ENCODE data around the gene MON1A.
A peak's percentile ranks its signal among the peaks of the same experiment; 100 is the strongest.

MON1A gene

DNA sequence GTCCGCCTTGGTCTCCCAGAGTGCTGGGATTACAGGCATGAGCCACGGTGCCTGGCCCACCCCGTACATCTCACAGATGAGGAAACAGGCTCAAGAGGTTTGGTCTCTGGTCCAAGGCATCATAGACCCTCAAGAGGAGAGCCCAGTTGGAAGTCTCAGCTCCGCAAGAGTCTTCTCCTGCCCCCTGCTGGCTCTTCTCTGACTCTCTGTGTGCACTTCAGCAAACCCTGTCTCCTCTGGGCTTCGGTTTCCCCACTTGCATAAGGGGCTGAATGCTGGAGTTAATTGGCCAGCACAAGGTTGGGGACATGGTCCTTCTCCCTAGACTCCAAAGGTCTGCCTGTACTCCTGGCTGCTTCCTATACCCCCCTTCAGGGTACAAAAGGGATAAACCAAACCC is 29.8 kb downstream of the MON1A start:
- intact Hi-C loops (cut with DNase I), result loop anchor here (5.0 to 10.0 kb wide), 2 partner anchors 58 to 195 kb away; no protein-coding TSS in a partner anchor
- DNase-seq, result peak in 1 of 10 donors; percentile 19

DNA sequence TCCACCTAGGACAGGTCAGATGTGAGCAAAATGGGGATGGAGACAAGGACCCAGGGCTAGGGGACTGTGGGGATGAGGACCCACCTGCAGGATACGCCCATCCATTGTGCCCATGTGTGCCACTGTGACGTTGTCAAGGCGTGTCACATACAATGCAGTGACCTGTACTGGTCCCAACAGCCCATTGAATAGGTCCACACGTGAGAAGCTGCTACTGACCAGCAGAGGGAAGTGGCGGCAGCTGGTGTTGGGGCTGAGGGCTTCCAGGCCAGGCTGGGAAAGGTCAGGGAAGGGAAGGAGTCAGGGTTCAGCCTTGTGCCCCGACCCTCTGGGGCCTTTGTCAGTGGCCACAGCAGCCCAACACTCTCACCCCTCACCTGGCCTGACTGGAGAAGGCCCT is 30.6 kb downstream of the MON1A start:
- intact Hi-C loops (cut with DNase I), result no loop called here
- DNase-seq, result no peak

DNA sequence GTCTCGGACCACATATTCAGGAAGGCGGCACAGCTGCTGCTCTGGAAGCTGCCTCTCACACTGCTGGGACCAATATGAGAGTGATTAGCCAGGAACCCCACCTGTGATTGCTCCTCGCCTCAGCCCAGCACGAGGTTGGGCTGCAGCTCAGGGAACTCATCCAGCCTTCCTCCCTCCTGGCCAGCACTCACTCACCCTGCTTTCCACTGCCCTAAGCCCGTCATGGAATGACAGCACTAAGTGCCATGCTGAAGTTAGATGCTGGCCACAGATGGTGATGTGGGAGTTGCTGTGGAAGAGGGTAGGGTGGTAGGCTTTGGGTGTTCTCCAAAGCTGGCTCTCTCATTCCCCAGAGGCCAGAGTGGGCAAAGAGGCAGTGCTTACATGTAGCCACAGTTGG is 33.3 kb downstream of the MON1A start:
- DNase-seq, result peak in 6 of 10 donors; percentile 24 to 90 (median 56)
- intact Hi-C loops (cut with DNase I), result no loop called here

DNA sequence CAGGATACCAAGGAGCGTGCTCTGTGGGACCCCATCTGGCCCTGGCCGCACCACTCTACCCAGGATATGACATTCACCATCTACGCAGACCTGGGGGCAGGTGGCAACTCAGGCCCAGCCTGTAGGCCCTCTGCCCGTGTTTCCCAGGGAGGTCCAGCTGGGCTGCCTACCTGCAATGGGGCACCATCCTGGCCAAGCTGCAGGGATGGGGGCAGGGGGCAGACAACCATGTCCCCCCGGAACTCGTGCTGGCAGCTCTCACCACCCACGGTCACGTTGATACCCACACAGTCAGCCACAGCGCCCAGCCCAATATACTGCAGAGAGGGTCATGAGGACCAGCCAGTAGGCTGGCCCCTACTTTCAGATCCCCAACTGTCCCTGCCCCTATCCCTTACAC is 33.8 kb downstream of the MON1A start:
- intact Hi-C loops (cut with DNase I), result no loop called here

DNA sequence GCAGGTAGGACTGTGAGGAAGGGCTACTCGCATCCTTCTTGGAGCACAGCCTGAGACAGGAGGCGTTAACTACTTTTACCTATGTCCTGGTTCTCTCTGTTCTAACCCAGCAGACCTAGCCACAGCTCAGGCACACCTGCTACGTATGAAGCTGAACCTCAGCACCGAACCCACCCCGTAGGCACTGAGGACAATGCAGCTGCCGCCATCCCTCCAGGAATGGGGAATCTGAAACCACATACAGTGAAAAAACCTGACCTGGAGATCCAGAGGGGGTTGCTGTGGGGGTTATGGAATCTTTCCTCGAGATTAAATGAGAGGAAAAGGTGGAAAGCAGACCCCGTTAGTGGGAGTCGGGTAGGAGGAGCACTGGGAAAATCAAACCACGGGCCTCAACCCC is 40.3 kb downstream of the MON1A start:
- intact Hi-C loops (cut with DNase I), result no loop called here
- DNase-seq, result no peak

More for the DNA sequence above, 33.8 kb downstream of the MON1A start:
- no peak for DNase-seq

DNA sequence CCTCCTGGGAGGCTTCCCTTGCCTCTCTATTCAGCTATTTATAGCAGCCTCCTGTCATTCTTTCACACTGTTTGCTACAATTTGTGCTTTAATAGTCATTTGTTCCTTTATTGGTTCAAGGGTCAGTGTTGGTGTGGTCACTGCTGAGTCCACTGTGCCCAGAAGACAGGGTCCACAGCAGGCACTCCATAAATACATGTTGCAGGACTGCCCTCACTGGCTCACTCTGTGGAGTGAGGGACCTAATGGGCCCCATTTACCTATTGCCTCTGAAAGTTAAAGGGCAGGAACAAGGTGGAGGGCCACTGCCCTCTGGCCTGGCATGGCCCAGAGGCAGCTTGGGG is 42.7 kb downstream of the MON1A start:
- no peak for DNase-seq
- intact Hi-C loops (cut with DNase I), result no loop called here

DNA sequence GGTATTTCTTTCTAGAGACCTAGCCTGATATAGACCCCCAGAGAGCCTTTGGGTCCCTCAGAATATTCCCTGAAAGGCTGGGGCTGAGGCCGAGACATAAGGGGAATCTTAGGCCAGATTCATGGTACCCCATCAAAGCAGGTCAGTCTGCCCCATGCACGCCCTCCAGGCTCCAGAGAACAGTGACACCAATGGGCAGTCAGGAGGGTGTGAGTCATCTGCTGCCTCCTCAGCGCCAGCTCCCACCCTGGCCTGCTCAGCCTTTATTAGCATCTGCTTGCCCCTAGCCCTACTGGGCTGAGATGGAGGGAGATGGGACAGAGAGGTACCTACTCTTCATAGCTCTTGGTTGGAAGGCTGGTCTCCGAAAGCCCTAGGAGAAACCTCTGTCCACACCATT is 45.6 kb downstream of the MON1A start:
- DNase-seq, result no peak

DNA sequence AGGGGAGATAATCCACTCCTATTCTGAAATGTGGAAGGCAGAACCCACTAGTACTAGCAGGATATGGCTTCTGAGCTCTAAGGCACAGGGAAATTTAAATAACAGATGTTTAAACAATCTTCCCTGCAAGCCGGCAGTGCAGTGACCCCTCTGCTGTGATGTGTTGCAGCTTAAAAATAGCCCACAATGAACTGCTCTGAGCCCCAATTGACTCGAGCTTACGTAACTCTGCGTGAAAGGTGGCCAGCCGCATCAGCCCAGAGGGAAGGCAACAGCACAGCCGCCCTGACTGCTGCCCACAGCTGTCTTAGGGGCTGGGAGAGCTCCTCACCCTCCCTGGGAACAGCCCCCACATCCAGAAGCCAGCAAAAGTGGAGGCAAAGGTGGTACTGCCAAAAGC is 47.4 kb downstream of the MON1A start:
- no peak for DNase-seq
- intact Hi-C loops (cut with DNase I), result no loop called here

More for the DNA sequence above, 45.6 kb downstream of the MON1A start:
- intact Hi-C loops (cut with DNase I), result no loop called here

DNA sequence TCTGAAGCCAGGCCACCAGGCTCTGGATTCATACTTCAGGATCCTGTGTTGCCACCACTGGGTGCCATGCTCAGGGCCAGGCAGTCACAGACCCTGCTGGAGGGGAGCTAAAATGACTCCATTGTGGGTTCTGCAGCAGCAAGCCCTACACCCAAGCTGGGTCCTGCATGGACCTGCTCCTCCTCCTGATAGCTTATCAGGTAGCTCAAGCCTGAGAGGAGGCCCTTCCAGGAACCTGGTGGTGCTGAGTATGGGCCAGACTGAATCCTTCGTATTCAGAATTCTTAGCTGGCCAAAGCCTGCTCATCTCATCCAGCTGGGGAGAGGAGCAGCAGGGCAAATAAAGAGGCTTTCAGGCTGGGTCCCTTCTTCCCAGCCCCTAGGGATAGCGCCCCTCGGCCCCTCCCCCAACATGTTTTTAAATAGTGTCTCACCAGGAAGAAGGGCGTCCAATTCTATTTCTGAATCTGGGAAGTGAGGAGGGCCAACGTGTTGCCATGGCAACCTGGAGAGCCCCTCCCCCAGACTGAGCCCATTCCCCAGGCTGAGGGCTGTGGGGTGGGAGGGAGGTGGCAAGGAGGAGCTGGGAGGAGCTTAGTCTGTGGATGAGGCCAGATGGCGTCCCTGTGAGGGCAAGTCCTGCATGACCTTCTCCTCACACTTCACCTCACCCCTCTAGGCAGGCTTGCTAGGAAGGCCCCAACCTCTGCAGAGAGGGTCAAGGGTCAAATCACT is 48.9 kb downstream of the MON1A start:
- DNase-seq, result no peak
- intact Hi-C loops (cut with DNase I), result no loop called here

DNA sequence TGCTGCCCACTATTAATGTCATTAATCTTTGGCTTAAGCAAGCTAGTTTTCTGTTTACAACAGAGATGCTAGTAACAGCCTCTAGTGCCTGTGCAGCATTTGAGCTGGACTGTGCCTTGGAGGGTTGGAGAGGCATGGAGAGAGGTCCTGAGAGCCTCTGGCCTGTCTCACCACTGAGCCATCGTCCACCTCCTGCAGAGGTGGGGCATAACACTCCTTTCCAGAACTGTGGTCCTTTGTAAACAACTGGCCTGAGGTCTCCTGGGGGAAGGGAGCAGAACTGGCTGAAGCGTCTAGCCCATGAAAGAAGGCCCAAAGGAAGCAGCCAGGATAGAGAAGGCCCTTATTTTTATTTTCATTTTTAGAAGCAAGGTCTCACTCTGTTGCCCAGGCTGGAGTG is 49.9 kb downstream of the MON1A start:
- intact Hi-C loops (cut with DNase I), result no loop called here
- no peak for DNase-seq

DNA sequence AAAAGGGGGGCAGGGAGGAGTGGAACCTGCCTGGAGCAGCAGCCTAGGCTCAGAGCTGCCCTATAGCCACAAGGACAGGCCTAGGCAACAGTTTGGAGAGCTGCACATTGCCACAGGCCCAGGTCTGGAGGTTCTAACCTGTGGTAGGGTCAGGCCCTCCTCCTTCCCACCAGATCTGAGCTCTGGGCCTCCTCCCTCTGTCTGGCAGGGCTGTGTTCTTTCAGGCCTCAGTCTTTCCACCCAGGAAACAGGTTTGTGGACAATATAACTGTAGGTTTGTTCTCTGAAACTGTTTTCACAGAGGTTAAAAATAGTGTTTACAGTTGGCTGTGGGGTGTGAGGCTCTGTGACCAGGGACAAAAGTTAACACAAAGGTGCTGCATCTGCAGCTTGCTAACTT is 50.9 kb downstream of the MON1A start:
- intact Hi-C loops (cut with DNase I), result no loop called here
- DNase-seq, result no peak

DNA sequence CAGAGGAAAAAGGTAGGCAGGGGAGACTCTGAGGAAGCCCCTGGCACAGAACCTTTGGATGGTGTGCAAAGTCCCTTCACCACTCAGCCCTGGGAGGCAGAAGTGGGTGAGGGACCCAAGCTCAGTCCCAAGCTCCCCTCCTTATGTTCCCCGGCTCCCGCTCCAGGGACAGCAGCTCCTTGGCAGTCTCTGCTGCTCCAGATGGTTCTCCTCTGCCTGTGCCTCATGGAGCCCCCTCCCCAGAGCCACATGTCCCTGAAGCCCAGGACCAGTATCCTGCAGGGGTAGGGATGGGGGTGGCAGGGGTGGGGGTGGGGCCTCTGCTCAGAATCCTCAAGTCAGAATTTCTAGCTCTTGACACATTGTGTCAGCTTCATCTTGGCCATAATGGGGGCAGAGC is 51.9 kb downstream of the MON1A start:
- intact Hi-C loops (cut with DNase I), result no loop called here

DNA sequence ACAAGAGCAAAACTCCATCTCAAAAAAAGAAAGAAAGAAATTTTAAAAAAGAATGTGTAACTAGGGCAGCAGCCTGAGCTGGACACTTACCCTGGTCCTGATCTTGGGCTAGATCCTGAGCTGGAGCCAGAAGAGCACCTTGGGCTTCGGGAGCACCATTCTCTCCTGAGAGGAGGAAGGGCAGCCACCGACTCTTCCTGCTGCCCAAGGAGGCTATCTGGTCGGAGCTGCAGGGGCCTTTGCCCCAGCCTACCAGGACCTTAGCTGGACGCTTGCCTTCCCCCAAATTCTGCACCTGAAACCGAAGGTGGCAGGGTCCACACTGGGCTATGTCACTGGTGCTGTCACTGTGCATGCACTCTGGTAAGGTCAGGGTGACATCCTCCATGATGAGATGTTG is 53.0 kb downstream of the MON1A start:
- peak in 1 of 10 donors; percentile 52 for DNase-seq
- intact Hi-C loops (cut with DNase I), result no loop called here

More for the DNA sequence above, 51.9 kb downstream of the MON1A start:
- DNase-seq, result no peak

DNA sequence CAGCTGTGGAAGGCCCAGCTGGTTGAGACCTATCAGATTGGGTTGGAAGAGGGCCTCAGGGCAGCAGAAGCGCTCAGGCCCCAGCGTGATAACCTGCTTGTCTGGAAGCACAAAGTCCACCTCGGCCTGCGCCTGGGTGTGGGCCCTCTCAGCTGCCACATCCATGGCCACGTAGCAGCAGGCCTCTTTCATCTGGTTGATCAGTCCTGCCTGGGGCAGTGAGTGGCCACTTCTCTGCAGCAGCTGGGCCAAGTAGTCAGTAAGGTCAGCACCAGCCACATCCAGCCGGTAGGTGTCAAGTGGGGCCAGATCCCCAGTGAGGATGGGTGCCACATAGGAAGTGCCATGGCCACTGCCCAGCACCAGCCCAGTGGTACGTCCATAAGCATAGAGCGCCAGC is 56.0 kb downstream of the MON1A start:
- DNase-seq, result peak in 1 of 10 donors; percentile 76
- intact Hi-C loops (cut with DNase I), result no loop called here

DNA sequence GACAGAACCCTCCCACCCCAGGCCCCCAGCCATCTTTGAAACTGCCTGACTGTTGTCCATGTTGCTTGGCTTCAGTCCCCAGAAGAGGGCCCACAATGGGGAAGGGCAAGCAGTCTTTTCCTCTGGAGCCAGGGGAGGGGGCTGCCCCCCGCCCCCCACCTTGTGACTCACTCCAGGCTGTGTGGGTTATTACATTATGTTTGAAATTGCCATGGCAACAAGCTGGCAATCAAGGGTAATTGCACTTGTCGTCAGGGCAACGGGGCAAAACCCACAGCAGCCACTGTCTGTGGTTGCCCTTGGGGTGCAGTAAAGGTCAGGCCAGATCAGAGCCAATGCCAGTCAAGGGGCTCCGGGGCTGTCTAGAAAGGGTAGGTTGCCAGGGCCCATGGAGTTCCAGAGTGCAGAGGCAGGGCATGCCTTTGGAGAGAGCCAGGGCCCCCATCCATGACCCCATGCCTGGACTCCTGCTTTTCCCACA is 56.8 kb downstream of the MON1A start:
- DNase-seq, result peak in 1 of 10 donors; percentile 44
- intact Hi-C loops (cut with DNase I), result no loop called here

DNA sequence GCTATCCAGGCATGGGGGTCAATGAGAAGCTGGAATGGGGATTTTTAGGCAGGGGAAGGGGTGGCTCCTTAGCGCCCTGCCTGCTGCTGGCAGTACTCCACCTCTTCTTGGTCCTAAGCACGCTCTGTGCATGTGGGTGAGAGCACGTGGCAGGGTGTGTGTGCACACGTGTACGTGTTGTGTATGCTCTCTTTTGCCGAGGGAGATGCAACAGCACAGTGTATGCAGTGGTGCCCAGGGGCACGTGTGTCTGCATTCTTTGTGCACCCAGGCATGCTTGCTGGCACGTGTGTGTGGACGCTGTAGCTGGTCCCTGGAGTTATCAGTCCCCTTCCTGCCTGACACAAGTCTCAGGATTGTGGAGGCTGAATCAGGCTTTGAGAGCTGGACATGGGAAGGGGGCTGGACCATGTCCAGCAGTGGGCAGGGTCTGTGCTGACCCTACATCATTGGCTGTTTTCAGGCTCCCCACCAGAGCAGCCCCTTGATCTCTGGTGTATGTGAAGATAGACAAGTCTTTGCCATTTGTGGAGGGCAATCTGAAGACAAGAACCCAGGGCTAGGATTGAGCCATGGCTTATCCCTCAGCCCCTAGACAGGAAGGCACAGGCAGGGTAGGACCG is 58.0 kb downstream of the MON1A start:
- intact Hi-C loops (cut with DNase I), result no loop called here
- DNase-seq, result peak in 6 of 10 donors; percentile 38 to 92 (median 60)

DNA sequence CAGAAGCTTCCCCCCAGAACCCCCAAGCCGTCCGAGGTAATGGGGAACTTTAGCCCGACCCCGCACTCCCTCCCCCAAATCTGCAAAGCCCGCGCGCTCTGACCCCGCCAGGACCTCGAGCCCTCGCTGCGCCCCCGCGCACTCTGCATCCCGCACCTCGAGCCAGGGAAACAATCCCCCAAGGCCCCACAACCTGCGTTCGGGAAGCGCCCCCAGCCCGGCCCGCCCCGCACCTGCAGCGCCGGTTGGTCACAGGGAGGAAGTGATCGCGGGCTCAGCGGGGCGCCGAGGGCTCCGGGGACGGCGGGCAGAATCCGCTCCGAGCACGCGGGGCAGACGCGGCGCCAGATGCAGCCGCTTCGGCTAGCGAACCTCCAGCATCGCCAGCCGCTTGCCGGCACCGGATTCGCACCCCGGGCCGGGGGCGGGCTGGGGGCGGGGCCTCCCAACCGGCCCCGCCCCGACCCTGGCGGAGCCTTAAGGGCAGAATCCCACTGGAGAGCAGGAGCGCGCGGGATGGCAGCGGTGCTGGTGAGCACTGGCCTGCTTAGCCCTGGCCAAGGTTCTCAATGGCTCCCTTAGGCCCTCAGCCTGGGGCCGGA is 60.0 kb downstream of the MON1A start, which contains the start of gene CAMKV:
TSS of gene CAMKV (minus strand) at position 382 of the 602 bp plus-strand sequence. CDS start 7,518 bp downstream, outside the sequence.
- DNase-seq, result peak in 9 of 10 donors; percentile 19 to 92 (median 59)
- intact Hi-C loops (cut with DNase I), result no loop called here

DNA sequence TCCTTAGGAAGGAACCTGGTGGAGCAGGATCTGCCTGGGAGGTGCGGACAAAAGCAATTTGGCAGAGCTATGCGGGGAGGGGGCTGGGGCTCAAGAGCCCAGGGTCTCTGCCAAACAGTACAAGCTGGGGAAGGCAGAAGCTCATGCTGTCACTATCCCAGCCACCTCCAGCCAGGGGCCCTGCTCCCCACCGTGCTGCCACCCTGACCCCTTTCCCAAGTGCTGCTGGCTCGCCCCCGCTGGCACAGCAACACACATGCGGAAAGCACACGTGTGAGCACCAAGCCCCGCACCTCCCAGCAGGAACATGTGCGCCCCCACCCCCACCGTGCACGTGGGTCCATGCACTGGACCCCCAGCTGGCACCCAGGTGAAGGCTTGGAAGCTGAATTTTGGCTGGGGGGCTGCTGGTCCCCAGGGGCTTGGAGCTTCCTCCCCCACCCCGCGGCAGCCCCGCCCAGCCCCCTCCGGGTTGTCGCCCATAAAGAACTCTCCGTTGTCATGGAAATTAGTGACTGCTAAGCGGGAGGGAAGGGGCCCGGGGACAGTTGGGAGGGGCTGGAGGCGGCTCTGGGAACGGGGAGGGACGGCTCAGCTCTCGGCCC is 60.6 kb downstream of the MON1A start:
- peak in 6 of 10 donors; percentile 45 to 92 (median 54) for DNase-seq
- intact Hi-C loops (cut with DNase I), result no loop called here

DNA sequence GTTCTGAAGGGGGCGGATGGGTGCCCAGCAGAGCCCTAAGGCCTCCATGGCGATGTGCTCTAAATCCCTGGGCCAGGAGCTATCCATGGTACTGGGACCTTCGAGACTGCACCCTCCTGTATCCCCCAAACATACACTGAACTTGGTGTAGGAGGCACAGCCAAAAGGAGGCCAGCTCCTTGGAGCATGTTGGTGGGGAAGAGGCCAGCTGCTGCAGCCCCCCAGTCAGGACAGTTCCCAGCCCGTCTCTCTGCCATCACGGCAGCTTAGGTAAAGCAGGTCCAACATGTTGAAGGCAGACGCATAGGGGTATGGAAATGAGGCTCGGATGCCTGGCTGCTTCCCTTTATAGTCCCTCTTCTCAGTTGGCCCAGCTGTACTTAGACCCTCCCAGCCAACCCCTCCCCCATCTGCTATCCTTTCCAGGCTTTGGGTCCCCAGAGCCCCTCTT is 61.7 kb downstream of the MON1A start:
- intact Hi-C loops (cut with DNase I), result no loop called here
- DNase-seq, result no peak

DNA sequence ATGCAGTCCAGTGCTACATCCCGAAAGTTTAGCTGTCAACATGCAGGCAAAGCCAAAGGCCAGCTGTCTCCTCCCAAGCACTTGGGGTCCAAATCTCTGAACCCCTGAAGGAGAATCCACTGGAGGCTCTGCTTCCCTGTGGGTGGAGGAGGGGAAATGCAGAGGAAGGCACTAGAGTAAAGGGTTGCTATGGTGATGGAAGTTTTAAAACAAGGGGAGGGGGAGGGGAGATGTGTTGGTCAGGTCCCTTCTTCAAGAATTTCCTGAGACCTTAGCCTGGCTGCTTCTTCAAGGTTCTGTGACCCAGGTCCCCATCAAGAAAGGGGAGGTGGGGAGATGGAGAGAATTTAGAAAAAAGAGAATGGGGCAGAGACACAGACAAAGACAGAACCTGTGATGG is 62.2 kb downstream of the MON1A start:
- intact Hi-C loops (cut with DNase I), result no loop called here
- no peak for DNase-seq

DNA sequence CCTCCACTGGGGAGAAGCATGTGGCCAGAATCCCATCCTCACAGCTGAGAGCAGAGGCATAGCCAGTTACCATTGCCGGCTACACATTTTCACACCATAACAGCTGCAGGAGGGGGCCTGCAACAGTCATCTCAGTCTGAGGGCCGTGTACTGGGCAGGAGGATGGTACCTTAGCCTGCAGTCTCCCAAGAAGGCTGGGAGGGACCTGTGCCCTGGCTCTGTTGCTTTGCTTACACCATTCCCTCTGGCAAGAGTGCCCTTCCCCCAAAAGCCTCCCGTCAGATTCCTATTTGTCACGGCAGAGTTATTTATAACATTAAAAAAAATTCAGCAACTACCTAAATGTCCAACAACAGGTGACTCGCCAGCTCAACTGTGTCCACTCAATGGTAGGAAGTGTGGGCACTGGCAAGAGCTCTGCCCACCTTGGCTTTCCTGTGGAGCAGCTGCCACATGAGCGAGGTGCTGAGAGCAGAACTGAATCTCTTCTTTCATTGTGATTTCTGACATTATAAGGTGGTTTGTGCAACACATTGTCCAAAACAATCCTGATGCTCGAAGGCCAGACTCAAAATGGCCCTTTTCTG is 64.3 kb downstream of the MON1A start:
- intact Hi-C loops (cut with DNase I), result no loop called here
- peak in 2 of 10 donors; percentile 23 to 34 for DNase-seq

Data from posterior cingulate gyrus (tissue), 11 donors.